ENCODE measurements around the gene TP53TG3C. TPM values are rescaled to one million over a fixed set of nuclear protein-coding genes. Genes with fewer than 3 reads are reported as not detected.

Gene TP53TG3C, protein sequence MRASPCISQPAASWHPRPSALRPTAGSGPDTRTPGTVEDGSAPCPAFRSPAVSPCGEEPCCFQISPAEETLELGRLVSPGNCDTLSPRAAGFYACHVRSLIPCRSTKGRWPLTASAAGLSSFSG
- total RNA-seq: not detected

DNA sequence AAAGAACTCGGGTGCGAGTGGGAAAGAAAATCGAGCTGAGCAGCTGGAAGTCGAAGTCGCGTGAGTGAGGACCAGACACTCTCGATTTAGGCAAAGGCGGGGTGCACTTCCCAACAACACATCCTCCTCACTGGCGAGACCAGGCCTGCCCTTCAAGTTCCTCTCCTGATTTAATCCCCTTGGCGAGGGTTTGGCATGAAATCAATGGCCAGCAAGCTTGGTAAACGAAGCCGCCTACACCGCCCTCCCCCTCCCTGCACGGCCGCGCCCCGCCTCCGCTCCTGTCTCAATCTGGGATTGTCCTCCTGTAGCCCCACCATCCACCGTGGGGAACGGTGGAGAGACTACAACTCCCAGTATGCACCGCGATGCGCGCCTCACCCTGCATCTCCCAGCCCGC lies at the start of gene TP53TG3C:
Gene TP53TG3C (plus strand): TSS at position 301 of the 400 bp plus-strand sequence. CDS start 68 bp downstream, at position 369.

Small RNA genes within 50 kb of the gene (small RNA-seq; reads per million reads assigned to genes)
- not detected for gene AC138869.1

Other genes with a start within 250 kb of the TP53TG3C start
- not detected for gene TP53TG3E, start 110.1 kb downstream of the TP53TG3C start, total RNA-seq
- gene TP53TG3B, start 166.6 kb downstream of the TP53TG3C start, total RNA-seq: not detected

All from diencephalon (tissue), 1 donor.